ENCODE results near the gene IL1A. TPM values are rescaled to one million over a fixed set of nuclear protein-coding genes. Genes with fewer than 3 reads are reported as not detected.

Gene IL1A
- total and polyA plus RNA-seq, 2 donors (not counting 3 experiments of a cell fraction or from before 2014, with no cell fraction given), result 0.29 to 1.4 TPM

DNA sequence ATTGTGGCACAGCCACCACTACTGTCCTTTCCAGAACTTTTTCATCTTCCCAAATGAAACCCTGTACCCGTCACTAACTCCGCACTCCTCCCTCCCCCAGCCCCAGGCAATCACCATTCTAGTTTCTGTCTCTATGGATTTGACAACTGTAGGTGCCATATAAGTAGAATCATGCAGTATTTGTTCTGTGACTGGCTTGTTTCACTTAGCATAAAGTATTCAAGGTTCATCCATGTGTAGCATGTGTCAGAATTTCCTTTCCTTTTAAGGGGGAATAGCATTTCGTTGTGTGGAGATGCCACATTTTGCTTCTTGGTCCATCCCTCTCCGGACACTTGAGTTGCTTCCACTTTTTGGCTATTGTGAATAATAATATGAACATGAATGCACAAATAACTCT is 19.0 kb downstream of the IL1A start:
- Histone ChIP-seq H3K4me2 (ENCODE audit: insufficient read depth, low read length) (peak overlapping the region; percentile 87), H3K4me3 (replicated peaks in 1 of 3; ENCODE audit: insufficient read depth in 1 of 3, low read depth in 1 of 3, low read length in 3 of 3) (peak overlapping the region; percentile 78 to 90 (median 87)), H3K4me1 (ENCODE audit: control insufficient read depth, extremely low read depth, insufficient read depth, low read length) (peaks cover 21% of the 10 kb centered on the region), H3K9me3 (replicated peaks; ENCODE audit: control insufficient read depth, insufficient read depth, low read length) (no peaks in the 10 kb centered on the region), H3K27ac (ENCODE audit: insufficient read depth, low read depth, low read length) (no peak overlapping the region), H3K27me3 (ENCODE audit: control insufficient read depth in 2 of 2, insufficient read depth in 2 of 2, low read length in 2 of 2) (no peaks in the 10 kb centered on the region), H3K9ac (replicated peaks; ENCODE audit: extremely low read depth, insufficient read depth, low read length) (peak overlapping the region; percentile 52), H3K36me3 (ENCODE audit: control insufficient read depth in 2 of 2, extremely low read depth in 1 of 2, insufficient read depth in 2 of 2, low read length in 2 of 2) (peaks cover 0 to 7% of the 10 kb centered on the region in 2 experiments), H3K79me2 (ENCODE audit: control insufficient read depth, insufficient read depth, low read length) (peaks cover 30% of the 10 kb centered on the region), H2AFZ (ENCODE audit: low read depth, low read length) (peak overlapping the region; percentile 87), H3K9me1 (replicated peaks; ENCODE audit: control insufficient read depth, extremely low read depth, insufficient read depth, low read length) (no peaks in the 10 kb centered on the region), H4K20me1 (replicated peaks; ENCODE audit: control insufficient read depth, extremely low read depth, insufficient read depth, low read length) (no peaks in the 10 kb centered on the region)
- dilution Hi-C loops (cut with MboI; ENCODE audit: extremely low pct_ligation_motif_present, low sequenced_read_pairs) (loop anchor here (25.0 kb wide), 1 partner anchor 172 kb away; no protein-coding TSS in a partner anchor), intact Hi-C loops (cut with micrococcal nuclease) (loop anchor here (2.0 kb wide), 1 partner anchor 14 kb away; no protein-coding TSS in a partner anchor)
- CTCF ChIA-PET, result interaction anchor here (3.1 to 6.2 kb wide), 2 partner anchors 120 to 176 kb away, joined by 19 to 44 read pairs; no protein-coding TSS in a partner anchor
- POLR2A ChIA-PET, result no interaction called here
- FAIRE-seq, result no peak
- no peak for DNase-seq (ENCODE audit: low read depth, low spot score)
- no TSS peak for BruUV-seq (replicated peaks)
- TF ChIP-seq MYC (IDR thresholded peaks at IDR 0.05; ENCODE audit: low read depth, low read length) (no peak), EZH2 (IDR thresholded peaks at IDR 0.05; ENCODE audit: borderline replicate concordance, low read depth, low read length, severe bottlenecking) (no peak), CTCF (IDR thresholded peaks at IDR 0.05; ENCODE audit: extremely low read depth in 1 of 2, insufficient read depth in 1 of 2, low read depth in 1 of 2, low read length in 2 of 2) (no peak), FOS (IDR thresholded peaks at IDR 0.05; ENCODE audit: borderline replicate concordance, insufficient read depth, low read length) (no peak), POLR2A (IDR thresholded peaks at IDR 0.05; ENCODE audit: low read depth, low read length) (no peak), POLR2AphosphoS5 (IDR thresholded peaks at IDR 0.05; ENCODE audit: insufficient read depth, low read depth, low read length) (no peak), GATA2 (IDR thresholded peaks at IDR 0.05; ENCODE audit: insufficient read depth, insufficient read length, low read depth, low read length) (no peak), JUN (IDR thresholded peaks at IDR 0.05; ENCODE audit: borderline replicate concordance, insufficient read depth, insufficient read length, low read depth) (no peak)
- TF ChIP-seq, protein P1, sequence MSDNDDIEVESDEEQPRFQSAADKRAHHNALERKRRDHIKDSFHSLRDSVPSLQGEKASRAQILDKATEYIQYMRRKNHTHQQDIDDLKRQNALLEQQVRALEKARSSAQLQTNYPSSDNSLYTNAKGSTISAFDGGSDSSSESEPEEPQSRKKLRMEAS (IDR thresholded peaks at IDR 0.05; ENCODE audit: insufficient read depth, insufficient read length), result no peak

Measured in endothelial cell of umbilical vein (primary cell).